H9 (cell line): ENCODE data around the gene NRN1L. TPM values are rescaled to one million over a fixed set of nuclear protein-coding genes. Genes with fewer than 3 reads are reported as not detected.

Experiments used
- DNase-seq: peaks from one replicate; pipeline ENCODE4 v3.0.0-alpha.2; 2017
- H2AFZ ChIP-seq: one replicate; pipeline ENCODE4 v1.6.1; 2013; ENCODE audit warnings: mild to moderate bottlenecking, low read length, control low read depth, moderate library complexity
- H2AK5ac ChIP-seq: 2 replicates; pipeline ENCODE4 v1.6.1; 2013; ENCODE audit warnings: low read length, control low read depth, mixed read lengths; ENCODE audit not compliant: insufficient read length
- H2BK120ac ChIP-seq: one replicate; pipeline ENCODE4 v1.6.1; 2013; ENCODE audit warnings: low read depth, mild to moderate bottlenecking, low read length, control low read depth, inconsistent platforms; ENCODE audit not compliant: poor library complexity, severe bottlenecking
- H2BK12ac ChIP-seq: 2 replicates; pipeline ENCODE4 v1.6.1; 2013; ENCODE audit warnings: low read length, control low read depth, mixed read lengths, low read depth; ENCODE audit not compliant: insufficient read length
- H2BK15ac ChIP-seq: 2 replicates; pipeline ENCODE4 v1.6.1; 2013; ENCODE audit warnings: low read depth, low read length, control low read depth
- H2BK20ac ChIP-seq: one replicate; pipeline ENCODE4 v1.6.1; 2013; ENCODE audit warnings: low read depth, mild to moderate bottlenecking, low read length, control low read depth, inconsistent platforms; ENCODE audit not compliant: poor library complexity, severe bottlenecking
- H2BK5ac ChIP-seq: 2 replicates; pipeline ENCODE4 v1.6.1; 2013; ENCODE audit warnings: low read length, control low read depth, mixed read lengths; ENCODE audit not compliant: insufficient read length
- H3K14ac ChIP-seq: 2 replicates; pipeline ENCODE4 v1.6.1; 2013; ENCODE audit warnings: low read length, control low read depth; ENCODE audit not compliant: insufficient read depth
- H3K18ac ChIP-seq: 2 replicates; pipeline ENCODE4 v1.6.1; 2013; ENCODE audit warnings: low read depth, mild to moderate bottlenecking, mixed read lengths, low read length, control low read depth; ENCODE audit not compliant: insufficient read length
- H3K23ac ChIP-seq: 2 replicates; pipeline ENCODE4 v1.6.1; 2013; ENCODE audit warnings: low read length, control low read depth, mixed read lengths, low read depth; ENCODE audit not compliant: insufficient read length
- H3K23me2 ChIP-seq: 2 replicates; pipeline ENCODE4 v1.6.1; 2013; ENCODE audit warnings: low read depth, mild to moderate bottlenecking, mixed read lengths, low read length, control low read depth; ENCODE audit not compliant: insufficient read length, poor library complexity, severe bottlenecking
- H3K27ac ChIP-seq: 2 replicates; pipeline ENCODE4 v1.5.1; 2013; ENCODE audit warnings: low read length, control low read depth, mixed read lengths, low read depth; ENCODE audit not compliant: insufficient read length
- H3K27me3 ChIP-seq: 2 replicates; pipeline ENCODE4 v1.6.1; 2013; ENCODE audit warnings: low read length, control low read depth, inconsistent platforms; ENCODE audit not compliant: insufficient read depth
- H3K4ac ChIP-seq: 2 replicates; pipeline ENCODE4 v1.6.1; 2013; ENCODE audit warnings: low read depth, mild to moderate bottlenecking, control low read depth, inconsistent platforms, low read length, moderate library complexity
- H3K4me1 ChIP-seq: 2 replicates; pipeline ENCODE4 v1.6.1; 2013; ENCODE audit warnings: low read length, control low read depth, inconsistent platforms; ENCODE audit not compliant: insufficient read depth
- H3K4me2 ChIP-seq: 2 replicates; pipeline ENCODE4 v1.6.1; 2013; ENCODE audit warnings: low read length, control low read depth, mixed read lengths; ENCODE audit not compliant: insufficient read length, insufficient read depth
- H3K56ac ChIP-seq: 2 replicates; pipeline ENCODE4 v1.6.1; 2013; ENCODE audit warnings: low read depth, mild to moderate bottlenecking, mixed read lengths, low read length, control low read depth; ENCODE audit not compliant: insufficient read length
- H3K79me1 ChIP-seq: 2 replicates; pipeline ENCODE4 v1.6.1; 2013; ENCODE audit warnings: low read depth, mild to moderate bottlenecking, moderate library complexity, low read length, control low read depth, inconsistent platforms; ENCODE audit not compliant: insufficient read depth, poor library complexity, severe bottlenecking
- H3K79me2 ChIP-seq: 2 replicates; pipeline ENCODE4 v1.6.1; 2013; ENCODE audit warnings: low read length, control low read depth, inconsistent platforms; ENCODE audit not compliant: insufficient read depth
- H3K9ac ChIP-seq: 2 replicates; pipeline ENCODE4 v1.6.1; 2013; ENCODE audit warnings: low read length, control low read depth, mixed read lengths; ENCODE audit not compliant: insufficient read length; ENCODE audit errors: extremely low read depth
- H3K9me3 ChIP-seq: one replicate; pipeline ENCODE4 v1.6.1; 2013; ENCODE audit warnings: low read depth, low read length, inconsistent platforms; ENCODE audit not compliant: control insufficient read depth
- H3T11ph ChIP-seq: one replicate; pipeline ENCODE4 v1.6.1; 2013; ENCODE audit warnings: mild to moderate bottlenecking, low read length, control low read depth, inconsistent platforms
- H4K20me1 ChIP-seq: one replicate; pipeline ENCODE4 v1.6.1; 2013; ENCODE audit not compliant: control insufficient read depth, insufficient read length, insufficient read depth
- H4K5ac ChIP-seq: 2 replicates; pipeline ENCODE4 v1.6.1; 2013; ENCODE audit warnings: low read depth, mild to moderate bottlenecking, mixed read lengths, low read length, control low read depth; ENCODE audit not compliant: insufficient read length
- H4K8ac ChIP-seq: replicated peaks from 2 replicates; pipeline ENCODE4 v1.6.1; 2013; ENCODE audit warnings: low read length, control low read depth, mixed read lengths, low read depth; ENCODE audit not compliant: insufficient read length
- H4K91ac ChIP-seq: 2 replicates; pipeline ENCODE4 v1.6.1; 2013; ENCODE audit warnings: low read depth, mild to moderate bottlenecking, moderate library complexity, mixed read lengths, low read length, control low read depth; ENCODE audit not compliant: insufficient read length
- H3K27ac Mint-ChIP-seq, 3 experiments: 2 replicates in 2 of 3; 3 replicates in 1 of 3; pipeline ENCODE4 v1.8.0; 2020 to 2021; ENCODE audit warnings: mixed read lengths in 3 of 3, mild to moderate bottlenecking in 1 of 3, moderate library complexity in 1 of 3
- H3K27me3 Mint-ChIP-seq: 2 replicates; pipeline ENCODE4 v1.8.0; 2021; ENCODE audit warnings: low read depth, mild to moderate bottlenecking, moderate library complexity, mixed read lengths
- H3K36me3 Mint-ChIP-seq, 3 experiments: 2 replicates in 2 of 3; 3 replicates in 1 of 3; pipeline ENCODE4 v1.8.0; 2020 to 2021; ENCODE audit warnings: low read depth in 3 of 3, mixed read lengths in 3 of 3; ENCODE audit not compliant: insufficient read depth in 1 of 3
- H3K4me1 Mint-ChIP-seq, 2 experiments: 2 replicates each; pipeline ENCODE4 v1.8.0; 2020; ENCODE audit warnings: mixed read lengths in 2 of 2
- H3K4me3 Mint-ChIP-seq, 2 experiments: 2 replicates in 1 of 2; 3 replicates in 1 of 2; pipeline ENCODE4 v1.8.0; 2020 to 2021; ENCODE audit warnings: mild to moderate bottlenecking in 2 of 2, mixed read lengths in 2 of 2, moderate library complexity in 1 of 2
- H3K9me3 Mint-ChIP-seq, 2 experiments: 2 replicates in 1 of 2; 3 replicates in 1 of 2; pipeline ENCODE4 v1.8.0; 2020; ENCODE audit warnings: mild to moderate bottlenecking in 2 of 2, mixed read lengths in 2 of 2, moderate library complexity in 1 of 2
- WGBS: extraction: QIAGEN DNeasy Blood & Tissue Kit; methylation state at CpG from one replicate; pipeline ENCODE4 v1.1.7; 2013; ENCODE audit warnings: missing lambda C conversion rate, low lambda C conversion rate, mixed read lengths; ENCODE audit not compliant: insufficient read length; ENCODE audit errors: extremely low coverage; 5-methylcytosine and 5-hydroxymethylcytosine counted together
- total RNA-seq: library from RNA; stranded (reverse); gene quantifications from 2 replicates; pipeline ENCODE4 v1.2.1, GENCODE V29; 2021
- TF ChIP-seq, protein P1 (sequence below): fragments of 200-600 bp; sonication (generic); conservative IDR thresholded peaks from 3 replicates; pipeline ENCODE4 v1.8.0; 2021; ENCODE audit warnings: antibody characterized with exemption, mild to moderate bottlenecking

NRN1L gene
- total RNA-seq, 1 experiment from 2014 or later = 2.0 TPM

DNA sequence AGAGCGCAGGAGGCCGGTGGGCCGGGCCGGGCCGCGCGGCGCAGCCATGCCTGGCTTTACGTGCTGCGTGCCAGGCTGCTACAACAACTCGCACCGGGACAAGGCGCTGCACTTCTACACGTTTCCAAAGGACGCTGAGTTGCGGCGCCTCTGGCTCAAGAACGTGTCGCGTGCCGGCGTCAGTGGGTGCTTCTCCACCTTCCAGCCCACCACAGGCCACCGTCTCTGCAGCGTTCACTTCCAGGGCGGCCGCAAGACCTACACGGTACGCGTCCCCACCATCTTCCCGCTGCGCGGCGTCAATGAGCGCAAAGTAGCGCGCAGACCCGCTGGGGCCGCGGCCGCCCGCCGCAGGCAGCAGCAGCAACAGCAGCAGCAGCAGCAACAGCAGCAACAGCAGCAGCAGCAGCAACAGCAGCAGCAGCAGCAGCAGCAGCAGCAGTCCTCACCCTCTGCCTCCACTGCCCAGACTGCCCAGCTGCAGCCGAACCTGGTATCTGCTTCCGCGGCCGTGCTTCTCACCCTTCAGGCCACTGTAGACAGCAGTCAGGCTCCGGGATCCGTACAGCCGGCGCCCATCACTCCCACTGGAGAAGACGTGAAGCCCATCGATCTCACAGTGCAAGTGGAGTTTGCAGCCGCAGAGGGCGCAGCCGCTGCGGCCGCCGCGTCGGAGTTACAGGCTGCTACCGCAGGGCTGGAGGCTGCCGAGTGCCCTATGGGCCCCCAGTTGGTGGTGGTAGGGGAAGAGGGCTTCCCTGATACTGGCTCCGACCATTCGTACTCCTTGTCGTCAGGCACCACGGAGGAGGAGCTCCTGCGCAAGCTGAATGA, 42.0 kb upstream of the NRN1L start:
- Mint-ChIP-seq H3K36me3 (peaks cover 0 to 7% (median 4%) of the 10 kb centered on the region in 3 experiments; a peak in 4 of 7 replicates), H3K27ac (peak overlapping the region in 2 of 3 experiments; percentile 76 to 92; a peak in 3 of 7 replicates), H3K27me3 (no peaks in the 10 kb centered on the region), H3K4me1 (peaks cover 38 to 45% of the 10 kb centered on the region in 2 experiments), H3K4me3 (peak overlapping the region; percentile 90 to 92), H3K9me3 (no peaks in the 10 kb centered on the region)
- H4K20me1 ChIP-seq = no peaks in the 10 kb centered on the region
- H2BK12ac ChIP-seq = no peak overlapping the region
- no peaks in the 10 kb centered on the region for H3K9me3 ChIP-seq
- peak overlapping the region; percentile 73 for H3K9ac ChIP-seq
- no peak overlapping the region for H2AFZ ChIP-seq
- H3K14ac ChIP-seq = peak overlapping the region; percentile 76
- peaks cover 4% of the 10 kb centered on the region; the same call in 1 of the 2 replicates for H3K79me2 ChIP-seq
- peaks cover 10% of the 10 kb centered on the region; the same call in 1 of the 2 replicates for H3K4me1 ChIP-seq
- TF ChIP-seq, protein P1, sequence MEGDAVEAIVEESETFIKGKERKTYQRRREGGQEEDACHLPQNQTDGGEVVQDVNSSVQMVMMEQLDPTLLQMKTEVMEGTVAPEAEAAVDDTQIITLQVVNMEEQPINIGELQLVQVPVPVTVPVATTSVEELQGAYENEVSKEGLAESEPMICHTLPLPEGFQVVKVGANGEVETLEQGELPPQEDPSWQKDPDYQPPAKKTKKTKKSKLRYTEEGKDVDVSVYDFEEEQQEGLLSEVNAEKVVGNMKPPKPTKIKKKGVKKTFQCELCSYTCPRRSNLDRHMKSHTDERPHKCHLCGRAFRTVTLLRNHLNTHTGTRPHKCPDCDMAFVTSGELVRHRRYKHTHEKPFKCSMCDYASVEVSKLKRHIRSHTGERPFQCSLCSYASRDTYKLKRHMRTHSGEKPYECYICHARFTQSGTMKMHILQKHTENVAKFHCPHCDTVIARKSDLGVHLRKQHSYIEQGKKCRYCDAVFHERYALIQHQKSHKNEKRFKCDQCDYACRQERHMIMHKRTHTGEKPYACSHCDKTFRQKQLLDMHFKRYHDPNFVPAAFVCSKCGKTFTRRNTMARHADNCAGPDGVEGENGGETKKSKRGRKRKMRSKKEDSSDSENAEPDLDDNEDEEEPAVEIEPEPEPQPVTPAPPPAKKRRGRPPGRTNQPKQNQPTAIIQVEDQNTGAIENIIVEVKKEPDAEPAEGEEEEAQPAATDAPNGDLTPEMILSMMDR = peak; percentile 44
- H2AK5ac ChIP-seq = no peak overlapping the region
- H4K91ac ChIP-seq = no peak overlapping the region
- H2BK20ac ChIP-seq = no peak overlapping the region
- H3K56ac ChIP-seq = no peak overlapping the region
- H4K5ac ChIP-seq = no peak overlapping the region
- no peak overlapping the region for H3T11ph ChIP-seq
- no peaks in the 10 kb centered on the region for H3K79me1 ChIP-seq
- no peak overlapping the region for H3K23ac ChIP-seq
- H3K23me2 ChIP-seq = peaks cover 14% of the 10 kb centered on the region
- H2BK5ac ChIP-seq = no peak overlapping the region
- H3K18ac ChIP-seq = no peak overlapping the region
- H3K27ac ChIP-seq = no peak overlapping the region
- no peak overlapping the region for H2BK120ac ChIP-seq
- WGBS = no CpG with 5 or more reads among the region's 67 CpGs
- H3K27me3 ChIP-seq = no peaks in the 10 kb centered on the region
- peak; percentile 68 for DNase-seq
- no peak overlapping the region for H3K4ac ChIP-seq
- no peak overlapping the region for H2BK15ac ChIP-seq
- H3K4me2 ChIP-seq = peak overlapping the region; percentile 85
- no peak overlapping the region for H4K8ac ChIP-seq
